CD4-positive, alpha-beta T cell treated with Interleukin-15 for 4 hours (primary cell): Measurements from ENCODE around the gene SPAG16.

Experiments
- DNase-seq: peaks from one replicate; pipeline ENCODE4 v3.0.0-alpha.2; 2020; ENCODE audit warnings: low spot score

The SPAG16 gene

DNA sequence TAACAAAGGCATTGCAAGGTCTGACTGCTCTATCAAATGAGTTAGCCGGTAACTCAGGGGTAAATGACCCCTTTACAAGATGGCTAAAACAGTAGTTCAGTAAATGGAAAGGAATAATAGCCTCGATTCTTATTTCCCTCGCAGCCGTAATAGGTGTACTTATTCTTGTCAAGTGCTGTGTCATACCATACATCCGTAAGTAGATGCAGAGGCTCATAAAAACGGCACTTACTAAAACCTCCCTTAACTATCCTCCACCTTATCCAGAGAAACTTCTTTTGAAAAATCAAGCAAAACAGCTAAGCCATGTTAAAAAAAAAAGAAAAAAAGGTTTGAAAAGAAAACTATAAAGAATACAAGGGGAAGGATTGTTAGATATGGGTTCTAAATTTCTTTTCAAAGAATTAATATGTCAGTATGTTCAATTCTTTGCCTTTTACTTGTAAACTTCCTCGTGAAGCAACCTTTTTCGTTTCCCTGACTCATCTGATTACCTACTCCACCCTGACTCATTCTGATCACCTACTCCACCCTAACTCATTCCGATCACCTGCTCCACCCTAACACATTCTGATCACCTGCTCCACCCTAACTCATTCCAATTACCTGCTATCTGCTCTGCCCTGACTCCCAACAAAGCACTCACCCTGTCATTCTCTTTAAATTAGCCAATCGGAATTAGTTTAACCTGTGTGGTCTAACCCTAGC, 127.5 kb downstream of the SPAG16 start:
- DNase-seq: no peak

- no peak for DNase-seq
Measured at GRCh38 chr2:213415093-213415492, 130.8 kb downstream of the SPAG16 start.

DNA sequence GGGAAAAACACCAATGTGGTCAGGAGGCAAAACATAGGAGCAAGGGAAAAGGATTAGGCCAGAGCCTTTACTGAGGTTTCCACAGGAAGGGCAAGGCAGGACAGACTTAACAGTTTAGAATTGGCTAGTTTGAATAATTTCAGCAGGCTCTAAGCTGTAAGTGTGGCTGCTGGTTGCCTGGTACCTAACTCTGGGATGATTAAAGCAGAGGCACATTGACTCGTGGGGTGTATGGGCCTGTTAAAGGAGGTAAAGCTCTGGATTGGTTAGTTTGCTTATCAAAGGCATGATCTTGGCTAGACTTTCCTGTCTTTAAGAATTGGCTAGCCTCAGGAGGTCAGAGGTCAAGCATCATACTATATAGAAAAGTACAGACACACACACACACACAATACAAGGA, 132.6 kb downstream of the SPAG16 start:
- no peak for DNase-seq

GRCh38 chr2:213419980-213420379, 135.7 kb downstream of the SPAG16 start:
- DNase-seq: no peak

- no peak for DNase-seq
Measured at GRCh38 chr2:213420828-213421385, 136.6 kb downstream of the SPAG16 start.

DNA sequence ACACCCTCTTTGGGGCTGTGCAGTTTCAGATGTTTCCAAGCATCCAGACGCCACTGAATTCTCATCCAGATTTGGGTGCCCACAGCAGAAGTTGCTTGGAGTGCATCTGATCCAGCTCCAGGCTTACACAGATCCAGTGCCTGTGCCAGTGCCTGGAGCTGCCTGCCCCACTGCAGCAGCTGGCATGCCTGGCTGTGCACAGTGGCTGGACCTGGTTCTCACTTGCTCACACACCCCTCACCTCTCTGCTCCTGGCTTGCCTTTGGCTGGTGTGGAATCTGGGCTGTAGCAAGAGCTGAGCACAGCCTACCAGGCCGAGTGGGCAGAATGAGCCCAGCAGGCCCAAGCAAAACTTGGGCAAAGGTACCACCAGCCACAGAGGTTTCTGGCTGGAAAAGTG, 137.9 kb downstream of the SPAG16 start:
- DNase-seq: no peak

- DNase-seq: no peak
Measured at GRCh38 chr2:213425618-213426017, 141.4 kb downstream of the SPAG16 start.

- no peak for DNase-seq
Measured at GRCh38 chr2:213429516-213429915, 145.3 kb downstream of the SPAG16 start.

GRCh38 chr2:213443921-213444320, 159.7 kb downstream of the SPAG16 start:
- no peak for DNase-seq

- DNase-seq: no peak
Measured at GRCh38 chr2:213451542-213452239, 167.4 kb downstream of the SPAG16 start.

DNA sequence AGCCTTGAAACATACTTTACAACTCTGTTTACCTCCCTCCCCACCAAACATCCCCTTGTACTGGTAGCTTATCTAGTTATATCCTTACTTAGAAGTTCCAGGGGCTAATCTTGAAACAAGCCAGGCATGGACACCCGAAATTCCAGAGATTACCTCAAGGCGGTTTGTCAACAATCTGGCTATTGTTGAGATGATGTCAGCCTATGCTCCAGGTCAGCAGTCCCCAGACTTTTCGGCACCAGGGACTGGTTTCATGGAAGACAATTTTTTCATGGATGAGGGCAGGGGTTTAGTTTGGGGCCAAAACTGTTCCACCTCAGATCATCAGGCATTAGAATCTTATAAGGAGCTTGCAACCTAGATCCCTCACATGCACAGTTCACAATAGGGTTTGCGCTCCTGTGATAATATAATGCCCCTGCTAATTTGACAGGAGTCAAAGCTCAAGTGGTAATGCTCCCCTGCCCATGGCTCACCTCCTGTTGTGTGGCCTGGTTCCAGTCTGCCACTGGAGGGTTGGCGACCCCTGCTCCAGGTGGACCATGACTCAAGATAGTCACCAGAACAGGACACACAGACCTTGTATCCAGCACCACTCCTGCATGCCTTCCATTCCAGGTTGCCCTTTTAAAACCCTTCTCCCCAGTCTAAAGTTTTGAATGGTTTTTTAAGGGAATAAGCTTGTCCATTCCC, 171.2 kb downstream of the SPAG16 start:
- DNase-seq: no peak

GRCh38 chr2:213475433-213475832, 191.2 kb downstream of the SPAG16 start:
- DNase-seq: no peak

DNA sequence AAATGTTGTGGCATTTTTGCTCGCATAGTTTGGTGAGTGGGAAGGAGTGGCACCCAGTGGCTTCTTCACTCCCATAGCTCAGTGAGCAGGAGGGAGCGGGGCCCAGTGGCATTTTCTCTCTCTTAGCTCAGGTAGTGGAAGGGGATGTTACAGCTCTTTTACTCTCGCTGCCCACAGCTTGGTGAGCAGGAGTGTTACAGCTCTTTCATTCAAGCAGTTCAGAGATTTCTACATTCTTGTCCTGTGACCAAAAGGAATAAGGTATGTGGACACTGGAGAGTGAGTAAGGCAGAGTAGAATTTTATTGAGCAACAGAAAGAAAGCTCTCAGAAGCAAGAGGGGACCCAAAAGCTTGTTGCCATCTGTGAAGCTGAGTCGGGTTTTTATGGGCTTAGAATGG, 192.4 kb downstream of the SPAG16 start:
- no peak for DNase-seq

DNA sequence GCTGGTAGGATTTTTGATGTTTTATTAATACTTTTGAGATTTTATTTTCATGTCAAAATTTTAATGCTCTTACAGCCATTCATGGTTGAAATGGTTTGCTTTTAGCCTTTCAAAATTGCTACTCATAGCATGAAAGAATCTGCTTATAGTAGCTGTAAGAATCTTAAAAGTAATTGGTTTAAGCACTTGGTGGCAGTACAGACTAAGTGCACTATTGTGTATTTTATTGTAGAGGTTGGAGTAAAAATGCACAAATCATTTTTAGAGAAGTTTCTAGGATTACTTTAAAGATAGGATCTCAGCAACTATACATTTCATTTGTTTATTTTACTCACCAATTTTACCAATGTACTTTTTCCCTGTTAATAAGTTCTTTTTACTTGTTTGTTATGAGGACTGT, 205.8 kb downstream of the SPAG16 start:
- no peak for DNase-seq

- no peak for DNase-seq
Measured at GRCh38 chr2:213491376-213491775, 207.1 kb downstream of the SPAG16 start.

DNA sequence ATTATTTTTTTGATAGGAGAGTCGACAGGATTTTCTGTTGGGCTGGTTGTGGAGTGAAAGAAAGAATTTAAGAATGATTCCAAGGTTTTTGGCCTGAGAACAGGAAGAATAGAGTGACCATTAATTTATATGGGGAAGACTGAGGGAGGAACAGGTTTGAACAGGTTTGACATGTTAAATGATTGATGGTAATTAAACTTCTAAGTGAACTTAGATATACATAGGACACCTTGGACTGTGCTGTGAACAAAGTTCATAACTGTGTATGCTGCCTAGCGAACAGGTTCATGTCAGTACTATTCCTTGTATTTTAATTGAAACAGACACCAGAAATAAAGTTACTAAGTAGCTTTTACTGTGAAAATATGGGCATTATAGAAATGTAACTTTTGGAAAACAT, 212.0 kb downstream of the SPAG16 start:
- no peak for DNase-seq

DNA sequence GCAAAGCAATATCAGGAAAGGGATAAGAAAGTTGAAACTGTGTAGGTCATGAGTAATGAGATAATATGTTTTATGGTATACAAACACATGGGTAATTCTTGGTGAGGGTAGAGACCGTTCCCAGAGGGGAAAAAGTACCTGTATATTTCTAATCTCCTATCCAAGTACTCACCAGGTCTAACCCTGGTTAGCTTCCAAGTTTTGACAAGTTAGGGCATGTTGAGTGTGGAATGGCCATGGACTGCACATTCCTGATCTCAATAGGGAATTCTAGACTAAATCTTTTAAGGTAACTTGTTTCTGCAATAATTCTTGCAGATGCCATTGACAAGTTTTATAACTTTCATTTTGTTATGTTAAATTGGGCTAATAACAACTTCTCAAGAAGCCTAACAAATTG, 216.6 kb downstream of the SPAG16 start:
- DNase-seq: no peak

GRCh38 chr2:213524164-213524563, 239.9 kb downstream of the SPAG16 start:
- no peak for DNase-seq

- no peak for DNase-seq
Measured at GRCh38 chr2:213537579-213537978, 253.3 kb downstream of the SPAG16 start.

DNA sequence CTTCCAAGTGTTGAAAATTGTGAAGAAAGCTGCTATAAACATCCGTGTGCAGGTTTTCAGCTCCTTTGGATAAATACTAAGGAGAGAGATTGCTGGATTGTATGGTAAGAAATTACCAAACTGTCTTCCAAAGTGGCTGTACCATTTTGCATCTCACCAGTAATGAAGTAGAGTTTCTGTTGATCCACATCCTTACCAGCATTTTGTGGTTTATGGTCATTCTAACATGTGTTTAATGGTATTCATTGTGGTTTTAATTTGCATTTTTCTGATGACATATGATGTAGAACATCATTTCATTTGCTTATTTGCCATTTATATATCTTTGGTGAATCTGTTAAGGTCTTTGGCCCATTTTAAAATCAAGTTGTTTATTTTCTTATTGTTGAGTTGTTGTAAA, 260.7 kb downstream of the SPAG16 start:
- no peak for DNase-seq

GRCh38 chr2:213545481-213545880, 261.2 kb downstream of the SPAG16 start:
- DNase-seq: no peak

GRCh38 chr2:213545964-213546475, 261.8 kb downstream of the SPAG16 start:
- DNase-seq: no peak

- no peak for DNase-seq
Measured at GRCh38 chr2:213551526-213551925, 267.3 kb downstream of the SPAG16 start.
